ENCODE data around the gene HADHA.

The HADHA gene

GRCh38 chr2:26281226-26281625, 36.8 kb upstream of the HADHA start:
- DNase-seq (ENCODE audit: low read depth) = no peak
- no peak overlapping the region for H3K4me3 ChIP-seq (ENCODE audit: low read depth, low read length)
- TF ChIP-seq CTCF (IDR thresholded peaks at IDR 0.05; ENCODE audit: low read depth, low read length, missing control alignments) = no peak
- in situ Hi-C loops (cut with HindIII; ENCODE audit: low sequenced_read_pairs) = no loop called here

DNA sequence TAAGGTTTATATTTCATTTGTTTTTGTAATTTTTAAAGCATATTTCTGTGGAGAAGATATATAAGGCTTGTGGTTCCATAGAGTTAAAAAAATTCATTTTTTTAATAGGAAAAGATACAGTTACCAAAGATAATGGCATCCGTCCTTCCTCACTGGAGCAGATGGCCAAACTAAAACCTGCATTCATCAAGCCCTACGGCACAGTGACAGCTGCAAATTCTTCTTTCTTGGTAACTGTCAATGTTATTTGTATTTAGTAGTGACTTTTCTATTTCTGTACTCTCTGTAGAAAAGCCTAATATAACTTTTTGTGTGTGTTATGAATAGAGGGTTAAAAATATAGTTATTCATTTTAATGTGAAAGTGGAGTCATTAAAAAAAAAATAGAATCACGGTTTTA, 35.5 kb upstream of the HADHA start:
- DNase-seq (ENCODE audit: low read depth) = no peak
- in situ Hi-C loops (cut with HindIII; ENCODE audit: low sequenced_read_pairs) = no loop called here
- H3K4me3 ChIP-seq (ENCODE audit: low read depth, low read length) = no peak overlapping the region
- TF ChIP-seq CTCF (IDR thresholded peaks at IDR 0.05; ENCODE audit: low read depth, low read length, missing control alignments) = no peak

GRCh38 chr2:26276484-26277227, 32.2 kb upstream of the HADHA start:
- no peak for DNase-seq (ENCODE audit: low read depth)
- H3K4me3 ChIP-seq (ENCODE audit: low read depth, low read length) = no peak overlapping the region
- in situ Hi-C loops (cut with HindIII; ENCODE audit: low sequenced_read_pairs) = no loop called here
- TF ChIP-seq CTCF (IDR thresholded peaks at IDR 0.05; ENCODE audit: low read depth, low read length, missing control alignments) = no peak

DNA sequence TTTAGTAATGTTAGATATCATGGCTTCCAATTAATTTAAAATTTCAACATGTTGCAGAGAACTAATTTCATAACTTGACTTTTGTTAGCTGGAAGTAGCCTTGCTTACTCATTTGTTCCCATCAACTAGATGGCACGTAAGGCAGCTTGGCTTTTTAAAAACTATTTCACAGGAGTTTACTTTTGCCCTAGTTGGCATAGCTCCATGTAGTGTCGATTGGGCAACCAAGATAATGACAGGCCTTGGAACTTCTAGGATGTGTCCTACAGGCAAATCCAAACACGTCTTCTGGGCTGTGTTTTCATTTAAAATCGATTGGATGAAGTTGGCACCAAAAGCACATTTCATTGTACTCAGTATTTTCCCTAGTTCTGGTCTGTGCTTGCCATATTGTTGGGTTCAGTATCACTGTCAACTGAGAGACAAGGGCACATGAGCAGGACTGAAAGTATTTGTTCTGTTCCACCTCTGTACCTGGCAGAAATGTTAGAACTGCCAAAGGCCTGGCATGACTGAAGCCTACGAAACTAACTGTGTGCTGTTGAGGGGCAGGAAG, 29.7 kb upstream of the HADHA start:
- TF ChIP-seq CTCF (IDR thresholded peaks at IDR 0.05; ENCODE audit: low read depth, low read length, missing control alignments) = no peak
- DNase-seq (ENCODE audit: low read depth) = peak; percentile 43
- no peak overlapping the region for H3K4me3 ChIP-seq (ENCODE audit: low read depth, low read length)
- in situ Hi-C loops (cut with HindIII; ENCODE audit: low sequenced_read_pairs) = no loop called here

- no peak for TF ChIP-seq CTCF (IDR thresholded peaks at IDR 0.05; ENCODE audit: low read depth, low read length, missing control alignments)
- in situ Hi-C loops (cut with HindIII; ENCODE audit: low sequenced_read_pairs) = no loop called here
- no peak for DNase-seq (ENCODE audit: low read depth)
- H3K4me3 ChIP-seq (ENCODE audit: low read depth, low read length) = no peak overlapping the region
These were observed 29.1 kb upstream of the HADHA start for GRCh38 chr2:26273501-26273900.

- DNase-seq (ENCODE audit: low read depth) = no peak
- no peak overlapping the region for H3K4me3 ChIP-seq (ENCODE audit: low read depth, low read length)
- in situ Hi-C loops (cut with HindIII; ENCODE audit: low sequenced_read_pairs) = no loop called here
- TF ChIP-seq CTCF (IDR thresholded peaks at IDR 0.05; ENCODE audit: low read depth, low read length, missing control alignments) = no peak
These were observed 25.9 kb upstream of the HADHA start for GRCh38 chr2:26270373-26270772.
